Stomach smooth muscle (tissue), 2 donors: ENCODE measurements around the gene ATP9B.
A peak's percentile ranks its signal among the peaks of the same experiment; 100 is the strongest.

Experiments used
- H3K27ac ChIP-seq: one replicate; pipeline ENCODE4 v1.7.0; 2013; ENCODE audit warnings: mild to moderate bottlenecking, low read length, inconsistent platforms
- H3K27me3 ChIP-seq, 2 donors: one replicate each; pipeline ENCODE4 v1.7.0; 2013; ENCODE audit warnings: low read length in 2 of 2; ENCODE audit not compliant: insufficient read depth in 2 of 2, control insufficient read depth in 1 of 2
- H3K36me3 ChIP-seq, 2 donors: one replicate each; pipeline ENCODE4 v1.7.0; 2013; ENCODE audit warnings: low read length in 2 of 2; ENCODE audit not compliant: control insufficient read depth in 2 of 2, insufficient read depth in 2 of 2
- H3K4me1 ChIP-seq: one replicate; pipeline ENCODE4 v1.7.0; 2013; ENCODE audit warnings: low read length; ENCODE audit not compliant: control insufficient read depth, insufficient read depth
- H3K4me3 ChIP-seq, 2 donors: one replicate each; pipeline ENCODE4 v1.7.0; 2013; ENCODE audit warnings: low read length in 2 of 2
- H3K9ac ChIP-seq, 2 donors: one replicate each; pipeline ENCODE4 v1.7.0; 2013; ENCODE audit warnings: low read length in 2 of 2, mild to moderate bottlenecking in 1 of 2
- H3K9me3 ChIP-seq, 2 donors: one replicate each; pipeline ENCODE4 v1.7.0; 2013; ENCODE audit warnings: low read length in 2 of 2; ENCODE audit not compliant: control insufficient read depth in 2 of 2
- donor health status: healthy.
- donor health status: Pancreatic carcinoma.

Gene ATP9B

DNA sequence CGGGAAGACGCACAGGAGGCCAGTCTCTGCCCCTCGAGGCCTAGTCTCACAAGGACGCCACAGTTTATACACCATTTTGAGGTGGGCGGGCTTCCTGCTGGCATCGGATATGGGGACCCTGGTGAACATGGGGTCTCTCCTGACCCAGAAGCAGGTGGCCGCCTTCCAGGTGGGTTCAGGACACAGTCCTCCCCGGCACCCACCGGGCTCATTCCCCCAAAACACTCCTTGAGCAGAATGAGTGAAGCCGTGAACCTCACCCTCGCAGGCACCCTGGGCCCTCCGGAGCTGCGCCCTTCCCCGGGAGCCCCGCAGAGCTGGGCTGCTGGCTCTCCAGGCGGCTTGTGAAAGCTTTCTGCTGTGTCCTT, 333.0 kb downstream of the ATP9B start:
- no peak overlapping the region for H3K9ac ChIP-seq
- no peaks in the 10 kb centered on the region for H3K27me3 ChIP-seq
- H3K4me3 ChIP-seq = peak overlapping the region in 1 of 2 donors; percentile 3
- H3K9me3 ChIP-seq = no peaks in the 10 kb centered on the region
- no peak overlapping the region for H3K27ac ChIP-seq
- peaks cover 59% of the 10 kb centered on the region for H3K4me1 ChIP-seq
- no peaks in the 10 kb centered on the region for H3K36me3 ChIP-seq

DNA sequence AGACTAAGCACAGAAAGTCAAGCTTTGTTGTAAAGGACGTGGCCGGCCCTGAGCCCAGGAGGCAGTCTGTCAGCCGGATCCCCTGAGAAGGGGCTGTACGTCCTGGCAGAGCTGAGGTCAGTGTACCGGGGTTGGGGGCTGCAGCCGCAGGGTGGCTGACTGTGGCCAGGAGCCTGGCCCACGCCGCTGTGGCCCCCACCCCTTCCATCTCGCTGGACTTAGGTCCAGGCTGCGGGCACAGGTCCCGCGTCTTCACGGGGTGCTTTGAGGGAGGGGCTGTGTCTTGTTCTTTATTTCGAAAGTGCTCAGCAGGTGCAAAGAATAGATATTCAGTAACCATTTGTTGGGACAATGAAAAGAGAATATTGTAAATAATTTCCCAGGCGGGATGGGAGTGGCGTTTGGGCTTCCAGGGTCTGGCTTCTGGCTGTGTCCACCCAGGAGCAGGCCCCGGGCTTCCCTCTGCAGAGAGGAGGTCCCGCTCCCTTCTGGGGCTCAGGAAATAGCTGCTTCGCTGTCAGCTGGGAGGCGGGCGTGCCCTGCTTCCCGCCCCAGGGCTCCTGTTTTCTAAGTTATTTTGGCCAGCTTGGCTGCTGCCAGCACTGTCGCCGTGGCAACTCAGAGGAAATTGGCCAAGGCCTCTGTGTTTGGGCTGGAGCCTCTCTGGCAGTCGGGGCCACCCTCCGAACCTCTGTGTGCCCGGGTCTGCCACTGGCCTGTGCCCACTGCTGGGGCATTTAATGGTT, 334.0 kb downstream of the ATP9B start:
- peak overlapping the region in 1 of 2 donors; percentile 58 for H3K4me3 ChIP-seq
- peak overlapping the region; percentile 31 for H3K27ac ChIP-seq
- no peaks in the 10 kb centered on the region for H3K9me3 ChIP-seq
- H3K36me3 ChIP-seq = no peaks in the 10 kb centered on the region
- H3K9ac ChIP-seq = peak overlapping the region; percentile 29 to 30
- no peaks in the 10 kb centered on the region for H3K27me3 ChIP-seq
- H3K4me1 ChIP-seq = peaks cover 54% of the 10 kb centered on the region

DNA sequence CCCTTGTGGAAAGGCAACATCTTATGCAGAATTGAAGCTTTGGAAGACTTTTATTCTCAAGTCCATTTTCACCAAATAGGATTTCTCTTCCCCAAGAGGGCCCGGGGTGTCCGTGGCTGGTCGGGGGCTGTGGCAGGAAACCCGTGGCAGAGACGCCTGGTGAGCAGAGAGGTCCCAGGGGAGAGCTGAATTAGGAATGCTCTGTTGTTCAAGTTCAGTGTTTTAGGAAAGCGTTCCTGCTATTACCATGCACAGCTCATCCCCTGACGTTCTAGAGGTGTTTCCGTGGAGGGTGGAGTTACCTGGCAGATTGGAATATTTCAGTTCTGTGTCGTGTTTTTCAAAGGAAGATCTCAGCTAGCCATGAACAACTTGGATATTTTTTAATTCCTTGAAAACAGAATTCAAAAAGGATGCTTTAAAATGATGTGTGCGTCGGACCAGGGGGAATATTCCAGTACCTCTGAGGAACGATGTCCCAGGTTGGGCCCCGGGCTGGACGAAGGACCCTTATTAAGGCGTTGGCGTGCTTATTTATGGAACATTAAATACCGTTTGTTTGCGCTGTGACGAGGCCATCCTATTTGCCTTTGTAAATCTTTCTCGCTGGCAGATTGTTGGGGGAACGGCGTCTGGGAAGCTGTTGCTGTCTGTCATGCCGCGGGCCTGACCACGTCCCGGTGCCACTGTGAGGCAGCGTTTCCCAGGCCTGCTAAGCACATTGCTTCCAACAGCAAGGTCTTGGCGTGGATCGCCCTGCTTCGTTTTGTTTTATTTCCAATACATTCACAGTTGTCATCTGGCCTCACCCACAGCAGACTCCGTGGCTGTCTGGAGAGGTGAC, 334.8 kb downstream of the ATP9B start:
- Histone ChIP-seq H3K36me3 (peaks cover 0 to 2% of the 10 kb centered on the region in 2 donors), H3K9me3 (no peaks in the 10 kb centered on the region), H3K27me3 (no peaks in the 10 kb centered on the region), H3K4me3 (peak overlapping the region in 1 of 2 donors; percentile 58), H3K27ac (peak overlapping the region; percentile 31), H3K9ac (no peak overlapping the region), H3K4me1 (peaks cover 54% of the 10 kb centered on the region)

DNA sequence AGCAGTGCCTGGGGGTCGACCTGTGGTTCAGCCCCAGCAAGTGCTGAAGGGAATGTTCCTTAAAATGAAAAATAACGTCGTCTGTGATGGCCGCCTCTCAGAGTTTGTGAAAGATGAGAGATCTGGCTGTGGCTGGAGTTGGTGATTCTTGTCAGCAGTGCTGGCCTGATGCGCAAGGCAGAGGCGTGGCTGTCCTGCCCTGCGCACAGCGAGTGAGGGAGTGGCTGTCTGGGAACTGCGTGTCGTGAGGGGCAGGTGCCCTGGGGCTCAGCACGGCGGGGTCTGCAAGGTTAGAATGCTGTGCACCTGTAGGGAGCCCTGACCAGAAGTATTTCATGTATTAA, 335.3 kb downstream of the ATP9B start:
- H3K27ac ChIP-seq = no peak overlapping the region
- H3K4me3 ChIP-seq = no peak overlapping the region
- H3K4me1 ChIP-seq = peaks cover 49% of the 10 kb centered on the region
- no peak overlapping the region for H3K9ac ChIP-seq
- no peaks in the 10 kb centered on the region for H3K27me3 ChIP-seq
- H3K36me3 ChIP-seq = peaks cover 0 to 2% of the 10 kb centered on the region in 2 donors
- no peaks in the 10 kb centered on the region for H3K9me3 ChIP-seq

DNA sequence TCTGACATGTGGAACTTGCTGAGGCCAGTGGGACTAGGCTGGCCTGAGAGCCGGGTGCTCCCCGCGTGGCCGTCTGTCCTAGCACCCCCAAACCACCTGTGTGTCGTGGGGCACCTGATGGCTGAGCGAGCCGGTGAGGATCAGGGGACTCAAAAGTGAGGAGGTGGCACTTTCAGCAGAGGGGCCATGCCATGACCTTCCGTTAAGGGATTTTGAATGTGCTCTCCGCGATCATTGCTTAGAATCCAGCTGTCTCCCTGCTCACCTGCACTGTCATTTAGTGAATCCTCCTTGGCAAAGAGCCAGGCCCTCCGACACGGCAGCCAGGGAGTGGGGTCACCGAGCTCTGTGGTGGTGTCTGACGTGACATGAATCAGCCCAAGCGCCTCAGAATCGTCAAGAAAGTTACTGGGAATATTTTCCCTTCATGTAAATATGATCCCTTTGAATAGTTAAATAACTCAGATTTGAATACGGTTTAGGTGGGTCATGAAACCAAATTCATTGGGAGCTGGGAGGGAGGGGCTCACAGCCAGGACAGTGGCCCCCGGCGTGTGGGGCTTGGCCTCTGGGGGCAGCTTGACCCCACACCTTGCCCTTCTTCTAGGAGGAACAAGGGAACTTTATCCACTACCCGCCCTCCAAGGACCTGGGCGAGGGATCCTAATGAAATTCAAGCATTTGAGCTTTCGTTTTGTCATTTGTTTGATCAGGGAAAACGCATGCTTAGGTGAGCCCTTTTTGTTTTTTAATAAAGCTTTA, 336.0 kb downstream of the ATP9B start:
- H3K4me1 ChIP-seq = peaks cover 46% of the 10 kb centered on the region
- H3K36me3 ChIP-seq = peaks cover 0 to 2% of the 10 kb centered on the region in 2 donors
- H3K27ac ChIP-seq = peak overlapping the region; percentile 2
- no peaks in the 10 kb centered on the region for H3K27me3 ChIP-seq
- no peak overlapping the region for H3K4me3 ChIP-seq
- no peak overlapping the region for H3K9ac ChIP-seq
- H3K9me3 ChIP-seq = no peaks in the 10 kb centered on the region

DNA sequence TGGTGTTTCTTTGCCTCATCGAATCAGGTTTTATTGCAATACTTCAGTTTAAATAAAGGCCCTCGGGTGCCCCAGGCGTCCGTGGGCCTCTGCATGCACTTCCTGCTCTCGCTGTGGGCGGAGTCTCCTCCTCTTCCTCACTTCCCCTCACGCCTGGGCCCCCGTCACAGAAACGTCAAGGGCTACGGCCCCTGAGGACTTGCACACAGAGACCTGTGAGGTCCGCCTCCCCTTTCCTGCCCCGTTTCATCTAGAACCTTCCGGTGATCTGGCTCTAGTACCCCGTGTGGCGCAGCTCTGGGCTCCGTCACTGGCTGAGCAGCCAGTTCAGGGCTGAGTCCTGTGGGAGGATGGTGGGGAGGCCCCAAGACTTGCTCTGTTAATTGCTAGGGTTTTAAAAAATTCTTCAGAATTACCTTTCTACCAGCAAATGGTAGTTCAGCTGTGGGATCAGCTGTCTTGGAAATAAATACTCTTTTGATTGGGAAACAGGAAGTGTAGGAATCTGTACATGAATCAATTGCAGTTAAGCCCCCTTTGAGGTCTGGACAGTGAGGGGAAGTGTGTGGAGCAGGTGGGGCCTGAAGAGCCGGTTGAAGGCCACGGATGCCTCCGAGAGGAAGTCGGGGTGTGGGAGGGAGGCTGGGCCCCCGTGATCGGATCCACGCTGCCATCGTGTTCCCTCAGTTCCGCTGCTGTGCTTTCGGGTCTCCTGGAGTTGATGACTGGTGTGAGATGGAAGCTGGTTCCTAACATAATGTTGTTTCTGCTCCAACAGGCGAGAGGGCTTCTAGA, 336.8 kb downstream of the ATP9B start:
- Histone ChIP-seq H3K27me3 (no peaks in the 10 kb centered on the region), H3K4me3 (no peak overlapping the region), H3K27ac (peak overlapping the region; percentile 6), H3K36me3 (peaks cover 1 to 5% of the 10 kb centered on the region in 2 donors), H3K4me1 (peaks cover 44% of the 10 kb centered on the region), H3K9me3 (no peaks in the 10 kb centered on the region), H3K9ac (no peak overlapping the region)

DNA sequence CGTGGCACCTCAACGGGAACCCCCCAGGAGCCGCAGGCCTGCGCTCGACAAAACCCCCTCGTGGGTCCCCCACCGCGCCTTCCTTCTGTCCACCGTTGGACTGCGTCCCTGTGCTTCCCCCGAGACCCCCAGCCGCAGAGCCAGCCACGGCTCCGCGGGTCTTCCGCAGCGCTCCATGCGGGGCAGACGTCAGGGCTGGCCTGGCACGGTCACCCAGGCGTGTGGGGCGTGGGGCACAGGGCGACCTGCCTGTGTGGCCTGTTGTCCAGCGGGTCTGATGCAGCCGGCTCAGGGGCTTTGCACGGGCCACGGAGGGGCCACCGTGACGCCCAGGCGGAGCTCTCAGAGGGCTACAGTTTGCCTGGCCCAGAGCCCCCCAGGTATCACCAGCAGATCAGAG, 337.5 kb downstream of the ATP9B start:
- no peak overlapping the region for H3K4me3 ChIP-seq
- H3K4me1 ChIP-seq = peaks cover 38% of the 10 kb centered on the region
- H3K27me3 ChIP-seq = no peaks in the 10 kb centered on the region
- peaks cover 3 to 7% of the 10 kb centered on the region in 2 donors for H3K36me3 ChIP-seq
- no peak overlapping the region for H3K9ac ChIP-seq
- no peak overlapping the region for H3K27ac ChIP-seq
- H3K9me3 ChIP-seq = no peaks in the 10 kb centered on the region

DNA sequence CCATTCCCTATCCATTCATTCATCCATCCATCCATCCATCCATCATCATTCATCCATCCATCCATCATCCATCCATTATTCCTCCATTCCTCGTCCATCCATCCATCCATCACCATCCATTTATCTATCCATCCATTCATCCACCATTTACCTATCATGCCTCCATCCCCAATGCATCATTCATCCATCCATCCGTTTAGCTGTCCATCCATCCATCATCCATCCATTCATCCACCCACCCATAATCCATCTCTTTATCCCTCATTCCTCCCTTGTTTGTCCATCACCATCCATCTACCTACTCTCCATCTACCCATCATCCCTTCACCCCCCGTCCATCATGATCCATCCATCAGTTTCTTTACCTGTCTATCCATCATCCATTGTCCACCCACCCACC, 340.1 kb downstream of the ATP9B start:
- Histone ChIP-seq H3K9ac (no peak overlapping the region), H3K4me3 (no peak overlapping the region), H3K9me3 (no peaks in the 10 kb centered on the region), H3K4me1 (peaks cover 13% of the 10 kb centered on the region), H3K36me3 (peaks cover 3 to 18% of the 10 kb centered on the region in 2 donors), H3K27me3 (no peaks in the 10 kb centered on the region), H3K27ac (no peak overlapping the region)

DNA sequence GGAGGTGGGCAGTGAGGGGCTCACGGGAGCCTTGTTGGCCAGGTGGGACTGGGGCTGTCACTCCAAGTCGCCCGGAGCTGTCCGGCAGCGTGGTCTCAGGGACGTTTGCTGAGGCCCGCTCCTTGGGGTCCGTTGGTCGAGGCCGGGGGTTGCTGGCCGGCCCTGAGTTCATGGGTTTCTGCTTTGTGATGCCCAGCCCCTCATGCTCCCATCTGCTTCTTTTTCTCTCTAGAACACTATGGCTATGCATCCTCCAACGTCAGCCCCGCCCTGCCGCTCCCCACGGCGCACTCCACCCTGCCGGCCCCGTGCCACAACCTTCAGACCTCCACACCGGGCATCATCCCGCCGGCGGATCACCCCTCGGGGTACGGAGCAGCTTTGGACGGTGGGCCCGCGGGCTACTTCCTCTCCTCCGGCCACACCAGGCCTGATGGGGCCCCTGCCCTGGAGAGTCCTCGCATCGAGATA, 341.0 kb downstream of the ATP9B start:
- Histone ChIP-seq H3K9ac (no peak overlapping the region), H3K9me3 (no peaks in the 10 kb centered on the region), H3K4me1 (peaks cover 5% of the 10 kb centered on the region), H3K27me3 (no peaks in the 10 kb centered on the region), H3K27ac (no peak overlapping the region), H3K36me3 (peaks cover 3 to 18% of the 10 kb centered on the region in 2 donors), H3K4me3 (no peak overlapping the region)
